Tibial nerve (tissue), 3 donors: ENCODE data around the gene TEPSIN.

ENCODE experiments used
- CTCF ChIP-seq, 5 experiments: fragments of 200-600 bp in 3 of 5; fragments of 450-650 bp in 2 of 5; sonication (generic) in 3 of 5; IDR thresholded peaks; one replicate each; pipeline ENCODE4 v1.5.1; 2016 to 2019; ENCODE audit warnings: antibody characterized with exemption in 5 of 5, mild to moderate bottlenecking in 3 of 5, moderate library complexity in 2 of 5
- POLR2A ChIP-seq, 2 donors: fragments of 450-650 bp; IDR thresholded peaks; one replicate each; pipeline ENCODE4 v1.6.1; 2017; ENCODE audit warnings: antibody characterized with exemption in 2 of 2, mild to moderate bottlenecking in 2 of 2, moderate library complexity in 2 of 2

GRCh38 chr17:81212365-81212764, 26.5 kb downstream of the TEPSIN start:
- TF ChIP-seq CTCF (IDR thresholded peaks at IDR 0.05) (no peak), POLR2A (IDR thresholded peaks at IDR 0.05) (no peak)
